AG09319 (cell line): Measurements from ENCODE around the gene NLGN1.

Source experiments
- DNase-seq: peaks from one replicate; pipeline ENCODE4 v3.0.0-alpha.2; 2010; ENCODE audit warnings: low read depth; ENCODE audit errors: extremely low read depth
- CTCF ChIP-seq: IDR thresholded peaks from 2 replicates; pipeline ENCODE4 v1.5.1; 2011; ENCODE audit warnings: low read depth, mild to moderate bottlenecking, inconsistent platforms, low read length, moderate library complexity

Gene NLGN1

GRCh38 chr3:173618148-173618547, 220.6 kb downstream of the NLGN1 start:
- TF ChIP-seq CTCF = no peak
- no peak for DNase-seq

GRCh38 chr3:173618703-173619102, 221.2 kb downstream of the NLGN1 start:
- no peak for TF ChIP-seq CTCF
- no peak for DNase-seq

- DNase-seq = peak; percentile 39
- TF ChIP-seq CTCF = no peak
Measured at GRCh38 chr3:173622166-173622565, 224.6 kb downstream of the NLGN1 start.

GRCh38 chr3:173624086-173624485, 226.5 kb downstream of the NLGN1 start:
- TF ChIP-seq CTCF = no peak
- DNase-seq = no peak

GRCh38 chr3:173630849-173631248, 233.3 kb downstream of the NLGN1 start:
- no peak for DNase-seq
- TF ChIP-seq CTCF = no peak

- no peak for DNase-seq
- no peak for TF ChIP-seq CTCF
Measured at GRCh38 chr3:173632945-173633344, 235.4 kb downstream of the NLGN1 start.

- no peak for DNase-seq
- TF ChIP-seq CTCF = no peak
Measured at GRCh38 chr3:173635826-173636225, 238.3 kb downstream of the NLGN1 start.
